Neural cell (in vitro differentiated cells): ENCODE results near the gene PNMA3. TPM values are rescaled to one million over a fixed set of nuclear protein-coding genes. Genes with fewer than 3 reads are reported as not detected.

Experiments
- H2AFZ ChIP-seq: fragments of 200-600, 300-800 bp; sonication (generic), shearing (Covaris generic); 2 replicates; pipeline ENCODE4 v1.6.0; 2014; ENCODE audit warnings: low read depth, mild to moderate bottlenecking, antibody characterized with exemption, low read length, moderate library complexity
- H3F3A ChIP-seq: fragments of 200-600 bp; shearing (Covaris generic); 2 replicates; pipeline ENCODE4 v1.6.1; 2016; ENCODE audit warnings: mild to moderate bottlenecking, moderate library complexity, mixed read lengths, antibody characterized with exemption, low read length; ENCODE audit not compliant: insufficient read depth, poor library complexity, severe bottlenecking
- H3K27ac ChIP-seq: fragments of 200-600, 300-800 bp; sonication (generic), shearing (Covaris generic); 2 replicates; pipeline ENCODE4 v1.5.1; 2014; ENCODE audit warnings: mild to moderate bottlenecking, low read length, moderate library complexity
- H3K27me3 ChIP-seq: fragments of 300-800, 200-600 bp; sonication (generic), shearing (Covaris generic); 2 replicates; pipeline ENCODE4 v1.6.0; 2014; ENCODE audit warnings: mild to moderate bottlenecking, low read depth, low read length, moderate library complexity; ENCODE audit not compliant: insufficient read depth
- H3K36me3 ChIP-seq: fragments of 300-800, 200-600 bp; sonication (generic), shearing (Covaris generic); 2 replicates; pipeline ENCODE4 v1.5.1; 2014; ENCODE audit warnings: mild to moderate bottlenecking, antibody characterized with exemption, low read length, moderate library complexity; ENCODE audit not compliant: insufficient read depth
- H3K4me2 ChIP-seq: fragments of 300-800, 200-600 bp; sonication (generic), shearing (Covaris generic); 2 replicates; pipeline ENCODE4 v1.6.0; 2014; ENCODE audit warnings: mild to moderate bottlenecking, low read length
- H3K4me3 ChIP-seq: fragments of 300-800, 200-600 bp; sonication (generic), shearing (Covaris generic); 2 replicates; pipeline ENCODE4 v1.5.1; 2014; ENCODE audit warnings: mild to moderate bottlenecking, low read length, moderate library complexity
- H3K79me2 ChIP-seq: fragments of 200-600 bp; shearing (Covaris generic); replicated peaks from 2 replicates; pipeline ENCODE4 v1.6.0; 2014; ENCODE audit warnings: mild to moderate bottlenecking, low read length, moderate library complexity; ENCODE audit not compliant: insufficient read depth
- H3K9ac ChIP-seq: fragments of 300-800, 200-600 bp; sonication (generic), shearing (Covaris generic); 2 replicates; pipeline ENCODE4 v1.6.1; 2016; ENCODE audit warnings: mild to moderate bottlenecking, low read length, mixed read lengths
- H3K9me2 ChIP-seq: fragments of 200-600 bp; shearing (Covaris generic); 2 replicates; pipeline ENCODE4 v1.6.1; 2016; ENCODE audit warnings: mild to moderate bottlenecking, low read length, mixed read lengths; ENCODE audit not compliant: insufficient read depth
- H3K9me3 ChIP-seq: fragments of 200-600, 300-800 bp; sonication (generic), shearing (Covaris generic); 2 replicates; pipeline ENCODE4 v1.6.1; 2016; ENCODE audit warnings: mild to moderate bottlenecking, mixed run types, low read length, moderate library complexity, mixed read lengths
- H4K20me1 ChIP-seq: fragments of 200-600 bp; shearing (Covaris generic); 2 replicates; pipeline ENCODE4 v1.6.1; 2016; ENCODE audit warnings: mild to moderate bottlenecking, mixed run types; ENCODE audit not compliant: insufficient read depth
- EP300 ChIP-seq: fragments of 450-650 bp; conservative IDR thresholded peaks from 2 replicates; pipeline ENCODE4 v1.6.1; 2014; ENCODE audit warnings: antibody characterized with exemption, mild to moderate bottlenecking, moderate library complexity; ENCODE audit not compliant: poor library complexity, severe bottlenecking
- EZH2 ChIP-seq: fragments of 200-600, 300-800 bp; shearing (Covaris generic), sonication (generic); IDR thresholded peaks from 2 replicates; pipeline ENCODE4 v1.6.1; 2014; ENCODE audit warnings: antibody characterized with exemption, low read length, borderline replicate concordance, mild to moderate bottlenecking; ENCODE audit not compliant: insufficient read depth, poor library complexity, severe bottlenecking
- MXI1 ChIP-seq: fragments of 450-650 bp; conservative IDR thresholded peaks from 2 replicates; pipeline ENCODE4 v1.6.1; 2014; ENCODE audit warnings: antibody characterized with exemption, mild to moderate bottlenecking; ENCODE audit not compliant: poor library complexity, severe bottlenecking
- POLR2AphosphoS5 ChIP-seq: IDR thresholded peaks from 2 replicates; pipeline ENCODE4 v1.6.1; 2012
- RAD21 ChIP-seq: fragments of 450-650 bp; conservative IDR thresholded peaks from 2 replicates; pipeline ENCODE4 v1.6.1; 2014; ENCODE audit warnings: antibody characterized with exemption, mild to moderate bottlenecking, moderate library complexity
- SMC3 ChIP-seq: fragments of 450-650 bp; conservative IDR thresholded peaks from 2 replicates; pipeline ENCODE4 v1.6.1; 2014; ENCODE audit warnings: antibody characterized with exemption, mild to moderate bottlenecking, moderate library complexity; ENCODE audit not compliant: poor library complexity
- TAF1 ChIP-seq: IDR thresholded peaks from 2 replicates; pipeline ENCODE4 v1.6.1; 2012; ENCODE audit warnings: low read depth
- polyA plus RNA-seq: library from polyadenylated mRNA; depleted of rRNA; stranded (reverse); fragments of >200 nt; gene quantifications from 2 replicates; pipeline ENCODE4 v1.2.3, GENCODE V29; 2014
- TF ChIP-seq, protein P1 (sequence below): IDR thresholded peaks from 2 replicates; pipeline ENCODE4 v1.6.1; 2012; ENCODE audit warnings: borderline replicate concordance
- TF ChIP-seq, protein P2 (sequence below): fragments of 450-650 bp; IDR thresholded peaks from 2 replicates; pipeline ENCODE4 v1.5.1; 2014; ENCODE audit warnings: antibody characterized with exemption, mild to moderate bottlenecking, moderate library complexity; ENCODE audit not compliant: poor library complexity, severe bottlenecking

The PNMA3 gene
- polyA plus RNA-seq, 1 donor from 2014 or later = 3.2 TPM

DNA sequence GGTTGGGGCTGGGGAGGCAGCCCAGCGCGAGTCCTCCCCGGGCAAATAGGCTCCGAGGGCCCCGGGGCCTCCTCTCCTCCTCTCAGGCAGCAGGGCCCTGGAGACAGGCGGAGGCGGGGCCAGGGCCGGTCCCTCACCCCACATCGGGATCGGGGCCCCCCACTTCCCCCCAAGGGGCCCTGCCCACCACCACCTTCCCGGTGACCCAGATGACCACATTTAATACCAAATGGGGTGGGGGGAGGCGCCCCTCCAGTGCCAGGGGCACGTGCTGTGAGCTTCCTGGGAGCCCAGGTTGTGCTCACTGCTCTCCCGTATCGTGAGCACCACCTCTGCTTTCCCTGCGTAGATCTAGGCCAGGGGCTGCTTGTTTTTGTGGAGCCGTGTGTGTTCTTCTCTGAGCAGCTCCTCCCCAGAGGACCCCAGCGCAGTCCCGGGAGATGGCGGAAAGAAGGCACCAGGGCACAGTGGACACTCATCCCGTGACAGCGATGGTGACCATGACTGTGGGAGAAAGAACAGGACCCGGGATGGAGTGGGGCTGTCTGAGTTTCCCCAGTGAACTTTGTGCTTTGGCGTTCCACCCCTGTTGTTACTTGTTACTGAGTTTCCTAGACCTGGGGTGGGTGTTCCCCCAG lies 18.1 kb downstream of the PNMA3 start (continued):
- no peak for TF ChIP-seq POLR2AphosphoS5

DNA sequence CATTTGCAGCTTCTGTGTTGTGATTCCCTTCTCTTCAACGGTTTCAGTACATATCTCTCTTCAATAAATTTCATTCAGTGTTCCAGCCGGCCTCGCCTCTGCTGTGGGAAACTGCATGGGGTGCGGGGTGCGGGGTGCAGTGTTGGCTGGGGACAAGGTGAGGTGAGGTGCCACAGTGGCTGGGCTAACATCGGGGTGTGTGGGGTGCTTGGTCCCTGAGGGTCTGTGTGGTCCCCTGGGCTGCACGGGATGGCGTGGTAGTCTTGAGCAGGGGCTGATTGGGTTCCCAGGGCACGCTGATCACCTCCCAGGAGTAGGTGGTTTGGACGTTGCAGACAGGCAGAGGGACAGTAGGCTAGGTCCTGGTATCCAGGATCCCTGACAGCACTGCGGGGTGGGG lies 18.7 kb downstream of the PNMA3 start:
- Histone ChIP-seq H3K9me3 (no peaks in the 10 kb centered on the region), H3K36me3 (no peaks in the 10 kb centered on the region), H4K20me1 (no peaks in the 10 kb centered on the region), H3K9ac (no peak overlapping the region), H3K4me2 (no peak overlapping the region), H3F3A (no peaks in the 10 kb centered on the region), H3K4me3 (no peak overlapping the region), H3K27me3 (no peaks in the 10 kb centered on the region), H3K27ac (no peak overlapping the region), H3K9me2 (no peaks in the 10 kb centered on the region), H3K79me2 (no peaks in the 10 kb centered on the region), H2AFZ (no peak overlapping the region)
- TF ChIP-seq TAF1 = no peak
- TF ChIP-seq, protein P1, sequence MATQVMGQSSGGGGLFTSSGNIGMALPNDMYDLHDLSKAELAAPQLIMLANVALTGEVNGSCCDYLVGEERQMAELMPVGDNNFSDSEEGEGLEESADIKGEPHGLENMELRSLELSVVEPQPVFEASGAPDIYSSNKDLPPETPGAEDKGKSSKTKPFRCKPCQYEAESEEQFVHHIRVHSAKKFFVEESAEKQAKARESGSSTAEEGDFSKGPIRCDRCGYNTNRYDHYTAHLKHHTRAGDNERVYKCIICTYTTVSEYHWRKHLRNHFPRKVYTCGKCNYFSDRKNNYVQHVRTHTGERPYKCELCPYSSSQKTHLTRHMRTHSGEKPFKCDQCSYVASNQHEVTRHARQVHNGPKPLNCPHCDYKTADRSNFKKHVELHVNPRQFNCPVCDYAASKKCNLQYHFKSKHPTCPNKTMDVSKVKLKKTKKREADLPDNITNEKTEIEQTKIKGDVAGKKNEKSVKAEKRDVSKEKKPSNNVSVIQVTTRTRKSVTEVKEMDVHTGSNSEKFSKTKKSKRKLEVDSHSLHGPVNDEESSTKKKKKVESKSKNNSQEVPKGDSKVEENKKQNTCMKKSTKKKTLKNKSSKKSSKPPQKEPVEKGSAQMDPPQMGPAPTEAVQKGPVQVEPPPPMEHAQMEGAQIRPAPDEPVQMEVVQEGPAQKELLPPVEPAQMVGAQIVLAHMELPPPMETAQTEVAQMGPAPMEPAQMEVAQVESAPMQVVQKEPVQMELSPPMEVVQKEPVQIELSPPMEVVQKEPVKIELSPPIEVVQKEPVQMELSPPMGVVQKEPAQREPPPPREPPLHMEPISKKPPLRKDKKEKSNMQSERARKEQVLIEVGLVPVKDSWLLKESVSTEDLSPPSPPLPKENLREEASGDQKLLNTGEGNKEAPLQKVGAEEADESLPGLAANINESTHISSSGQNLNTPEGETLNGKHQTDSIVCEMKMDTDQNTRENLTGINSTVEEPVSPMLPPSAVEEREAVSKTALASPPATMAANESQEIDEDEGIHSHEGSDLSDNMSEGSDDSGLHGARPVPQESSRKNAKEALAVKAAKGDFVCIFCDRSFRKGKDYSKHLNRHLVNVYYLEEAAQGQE = no peak
- no peak for TF ChIP-seq MXI1
- no peak for TF ChIP-seq EP300
- TF ChIP-seq EZH2 = no peak
- no peak for TF ChIP-seq SMC3
- no peak for TF ChIP-seq RAD21
- TF ChIP-seq POLR2AphosphoS5 = no peak
- TF ChIP-seq, protein P2, sequence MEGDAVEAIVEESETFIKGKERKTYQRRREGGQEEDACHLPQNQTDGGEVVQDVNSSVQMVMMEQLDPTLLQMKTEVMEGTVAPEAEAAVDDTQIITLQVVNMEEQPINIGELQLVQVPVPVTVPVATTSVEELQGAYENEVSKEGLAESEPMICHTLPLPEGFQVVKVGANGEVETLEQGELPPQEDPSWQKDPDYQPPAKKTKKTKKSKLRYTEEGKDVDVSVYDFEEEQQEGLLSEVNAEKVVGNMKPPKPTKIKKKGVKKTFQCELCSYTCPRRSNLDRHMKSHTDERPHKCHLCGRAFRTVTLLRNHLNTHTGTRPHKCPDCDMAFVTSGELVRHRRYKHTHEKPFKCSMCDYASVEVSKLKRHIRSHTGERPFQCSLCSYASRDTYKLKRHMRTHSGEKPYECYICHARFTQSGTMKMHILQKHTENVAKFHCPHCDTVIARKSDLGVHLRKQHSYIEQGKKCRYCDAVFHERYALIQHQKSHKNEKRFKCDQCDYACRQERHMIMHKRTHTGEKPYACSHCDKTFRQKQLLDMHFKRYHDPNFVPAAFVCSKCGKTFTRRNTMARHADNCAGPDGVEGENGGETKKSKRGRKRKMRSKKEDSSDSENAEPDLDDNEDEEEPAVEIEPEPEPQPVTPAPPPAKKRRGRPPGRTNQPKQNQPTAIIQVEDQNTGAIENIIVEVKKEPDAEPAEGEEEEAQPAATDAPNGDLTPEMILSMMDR = no peak

DNA sequence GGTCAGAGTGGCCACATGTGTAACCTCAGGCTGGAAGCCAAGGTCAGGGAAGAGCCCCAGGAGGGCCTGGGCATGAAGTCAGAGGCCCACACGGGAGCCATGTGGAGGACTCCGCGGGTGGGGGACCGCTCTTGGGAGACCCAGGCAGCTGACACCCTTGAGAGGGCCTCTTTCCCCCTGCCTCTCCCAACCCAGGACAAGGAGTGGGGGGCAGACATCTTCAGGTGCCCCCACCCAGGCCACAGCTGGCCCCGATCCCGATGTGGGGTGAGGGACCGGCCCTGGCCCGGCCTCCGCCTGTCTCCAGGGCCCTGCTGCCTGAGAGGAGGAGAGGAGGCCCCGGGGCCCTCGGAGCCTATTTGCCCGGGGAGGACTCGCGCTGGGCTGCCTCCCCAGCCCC lies 19.1 kb downstream of the PNMA3 start:
- H3K27ac ChIP-seq = no peak overlapping the region

More for the DNA sequence above, 19.1 kb downstream of the PNMA3 start:
- H3K36me3 ChIP-seq = no peaks in the 10 kb centered on the region
- no peaks in the 10 kb centered on the region for H3K9me2 ChIP-seq
- no peaks in the 10 kb centered on the region for H3F3A ChIP-seq
- no peak overlapping the region for H2AFZ ChIP-seq
- no peaks in the 10 kb centered on the region for H3K9me3 ChIP-seq
- H4K20me1 ChIP-seq = no peaks in the 10 kb centered on the region
- no peak overlapping the region for H3K4me2 ChIP-seq
- no peak for TF ChIP-seq EP300
- TF ChIP-seq EZH2 = no peak
- TF ChIP-seq RAD21 = no peak
- TF ChIP-seq TAF1 = no peak
- TF ChIP-seq POLR2AphosphoS5 = no peak
- TF ChIP-seq SMC3 = no peak
- TF ChIP-seq, protein P1 = no peak
- no peak for TF ChIP-seq MXI1
- TF ChIP-seq, protein P2 = no peak
- H3K27me3 ChIP-seq = no peaks in the 10 kb centered on the region
- H3K4me3 ChIP-seq = no peak overlapping the region
- no peaks in the 10 kb centered on the region for H3K79me2 ChIP-seq
- no peak overlapping the region for H3K9ac ChIP-seq
